ENCODE data around the gene PWP2.
"Not testable (repeated sequence)": the region's sequence is repeated elsewhere in the genome, so short reads cannot be mapped to it uniquely, and the experiment has no call there.

DNA sequence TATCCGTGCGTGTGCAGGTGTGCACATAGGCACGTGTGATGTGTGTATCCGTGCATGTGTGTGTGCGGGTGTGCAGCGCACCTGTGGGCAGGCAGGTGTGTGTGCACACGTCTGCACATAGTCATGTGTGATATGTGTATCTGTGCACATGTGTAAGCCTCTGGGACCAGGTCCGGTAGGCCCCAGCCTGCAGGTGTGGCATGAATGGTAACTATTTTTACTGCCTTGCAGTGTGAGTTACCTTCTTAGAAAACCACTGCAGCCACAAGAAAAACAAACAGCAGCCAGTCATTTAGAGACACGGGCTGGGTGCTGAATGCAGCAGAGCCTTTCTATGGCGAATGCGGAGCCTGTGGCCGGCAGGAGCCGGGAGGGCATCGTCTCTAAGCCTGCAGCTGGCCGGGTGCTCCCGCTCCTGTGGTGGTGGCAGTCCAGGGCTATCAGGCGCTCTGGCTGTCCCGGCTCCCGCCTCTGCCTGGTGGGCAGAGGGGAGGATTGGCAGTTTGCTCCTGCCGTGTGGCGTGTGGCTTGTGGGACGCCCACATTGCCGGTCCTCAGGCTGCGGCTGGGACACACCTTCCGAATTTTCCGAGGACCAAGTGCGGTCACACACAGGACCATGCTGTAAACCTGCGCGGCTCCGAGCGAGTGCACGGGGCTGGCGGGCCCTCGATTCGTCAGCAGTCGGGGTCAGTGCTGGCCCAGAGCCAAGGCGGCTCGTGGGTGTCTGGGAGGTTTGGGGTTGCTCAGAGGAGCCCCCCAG, 48.2 kb downstream of the PWP2 start:
- TF ChIP-seq, protein P1, sequence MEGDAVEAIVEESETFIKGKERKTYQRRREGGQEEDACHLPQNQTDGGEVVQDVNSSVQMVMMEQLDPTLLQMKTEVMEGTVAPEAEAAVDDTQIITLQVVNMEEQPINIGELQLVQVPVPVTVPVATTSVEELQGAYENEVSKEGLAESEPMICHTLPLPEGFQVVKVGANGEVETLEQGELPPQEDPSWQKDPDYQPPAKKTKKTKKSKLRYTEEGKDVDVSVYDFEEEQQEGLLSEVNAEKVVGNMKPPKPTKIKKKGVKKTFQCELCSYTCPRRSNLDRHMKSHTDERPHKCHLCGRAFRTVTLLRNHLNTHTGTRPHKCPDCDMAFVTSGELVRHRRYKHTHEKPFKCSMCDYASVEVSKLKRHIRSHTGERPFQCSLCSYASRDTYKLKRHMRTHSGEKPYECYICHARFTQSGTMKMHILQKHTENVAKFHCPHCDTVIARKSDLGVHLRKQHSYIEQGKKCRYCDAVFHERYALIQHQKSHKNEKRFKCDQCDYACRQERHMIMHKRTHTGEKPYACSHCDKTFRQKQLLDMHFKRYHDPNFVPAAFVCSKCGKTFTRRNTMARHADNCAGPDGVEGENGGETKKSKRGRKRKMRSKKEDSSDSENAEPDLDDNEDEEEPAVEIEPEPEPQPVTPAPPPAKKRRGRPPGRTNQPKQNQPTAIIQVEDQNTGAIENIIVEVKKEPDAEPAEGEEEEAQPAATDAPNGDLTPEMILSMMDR (conservative IDR thresholded peaks at IDR 0.05 in 1 of 2, IDR thresholded peaks at IDR 0.05 in 1 of 2; ENCODE audit: extremely low read depth in 1 of 2, insufficient read depth in 1 of 2, low read depth in 1 of 2, low read length in 2 of 2), result not testable (repeated sequence)
- not testable (repeated sequence) for TF ChIP-seq EZH2 (IDR thresholded peaks at IDR 0.05; ENCODE audit: borderline replicate concordance, low read length)
